GM12891 (cell line): Measurements from ENCODE around the gene KRT86.
"Not testable (repeated sequence)": the region's sequence is repeated elsewhere in the genome, so short reads cannot be mapped to it uniquely, and the experiment has no call there.

Experiments
- DNase-seq: peaks from one replicate; pipeline ENCODE4 v3.0.0; 2011; ENCODE audit warnings: low spot score; ENCODE audit not compliant: insufficient read length
- FAIRE-seq: peaks from 2 replicates; lab custom pipeline; 2011; peaks lifted over from hg19 to GRCh38; lab: Jason Lieb, UNC
- PAX5 ChIP-seq: IDR thresholded peaks from 2 replicates; pipeline ENCODE4 v1.6.1; 2011; ENCODE audit warnings: low read length, moderate library complexity, mild to moderate bottlenecking; ENCODE audit not compliant: insufficient read depth, severe bottlenecking
- POLR2A ChIP-seq: IDR thresholded peaks from 2 replicates; pipeline ENCODE4 v1.6.1; 2011; ENCODE audit warnings: low read depth, low read length, control low read depth
- POLR2AphosphoS5 ChIP-seq: IDR thresholded peaks from 2 replicates; pipeline ENCODE4 v1.6.1; 2011; ENCODE audit warnings: low read depth, low read length, control low read depth
- POU2F2 ChIP-seq: IDR thresholded peaks from 2 replicates; pipeline ENCODE4 v1.6.1; 2011; ENCODE audit warnings: low read depth, mild to moderate bottlenecking, control low read depth, low read length, moderate library complexity
- SPI1 ChIP-seq: IDR thresholded peaks from 2 replicates; pipeline ENCODE4 v1.6.1; 2011; ENCODE audit warnings: low read depth, low read length, control low read depth
- TAF1 ChIP-seq: IDR thresholded peaks from 2 replicates; pipeline ENCODE4 v1.6.1; 2011; ENCODE audit warnings: low read depth, low read length, control low read depth

Gene KRT86

DNA sequence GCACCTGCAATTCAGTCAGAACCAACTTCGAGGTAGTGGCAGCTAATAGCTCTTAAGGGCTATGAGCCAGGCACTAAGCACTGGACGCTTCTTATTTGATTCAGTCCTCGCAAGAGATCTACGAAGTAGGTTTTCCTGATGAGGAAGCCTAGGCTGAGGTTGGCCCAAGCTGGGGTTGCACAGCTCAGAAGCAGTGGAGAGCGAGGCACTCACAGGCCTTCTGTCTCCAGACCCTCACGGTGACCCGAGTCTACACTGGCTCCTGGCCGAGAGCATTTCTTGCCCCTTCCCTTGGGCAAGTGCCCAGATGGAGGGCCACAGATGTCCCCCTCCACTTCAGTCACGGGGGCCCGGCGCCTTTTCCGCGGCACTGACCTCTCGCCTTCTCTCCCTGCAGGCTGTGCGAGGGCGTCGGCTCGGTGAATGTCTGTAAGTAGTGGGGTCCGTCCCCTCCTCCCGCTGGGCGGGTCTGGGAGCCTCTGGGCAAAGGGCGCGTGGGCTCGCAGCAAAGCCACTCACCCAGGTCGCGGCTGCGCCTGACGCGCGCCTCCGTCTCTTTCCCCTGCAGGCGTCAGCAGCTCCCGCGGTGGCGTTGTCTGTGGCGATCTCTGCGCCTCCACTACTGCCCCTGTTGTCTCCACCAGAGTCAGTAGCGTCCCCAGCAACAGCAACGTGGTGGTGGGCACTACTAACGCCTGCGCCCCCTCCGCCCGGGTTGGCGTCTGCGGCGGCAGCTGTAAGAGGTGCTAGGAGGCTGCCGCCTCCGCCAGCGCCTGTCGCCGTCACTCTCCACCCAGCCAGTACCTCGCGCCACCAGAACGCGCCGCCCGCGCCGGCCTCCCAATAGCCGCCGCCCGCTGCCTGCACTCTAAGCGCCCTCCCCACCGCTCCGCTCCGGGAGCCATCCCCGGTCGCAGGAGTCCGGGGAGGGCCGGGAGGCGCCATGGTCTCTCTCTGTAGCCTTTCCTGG, 33.7 kb downstream of the KRT86 start:
- peak; percentile 67 for FAIRE-seq
- TF ChIP-seq SPI1: no peak
- no peak for TF ChIP-seq POU2F2
- TF ChIP-seq TAF1: no peak
- TF ChIP-seq POLR2AphosphoS5: no peak
- no peak for TF ChIP-seq POLR2A
- TF ChIP-seq PAX5: no peak
- DNase-seq: peak; percentile 65

DNA sequence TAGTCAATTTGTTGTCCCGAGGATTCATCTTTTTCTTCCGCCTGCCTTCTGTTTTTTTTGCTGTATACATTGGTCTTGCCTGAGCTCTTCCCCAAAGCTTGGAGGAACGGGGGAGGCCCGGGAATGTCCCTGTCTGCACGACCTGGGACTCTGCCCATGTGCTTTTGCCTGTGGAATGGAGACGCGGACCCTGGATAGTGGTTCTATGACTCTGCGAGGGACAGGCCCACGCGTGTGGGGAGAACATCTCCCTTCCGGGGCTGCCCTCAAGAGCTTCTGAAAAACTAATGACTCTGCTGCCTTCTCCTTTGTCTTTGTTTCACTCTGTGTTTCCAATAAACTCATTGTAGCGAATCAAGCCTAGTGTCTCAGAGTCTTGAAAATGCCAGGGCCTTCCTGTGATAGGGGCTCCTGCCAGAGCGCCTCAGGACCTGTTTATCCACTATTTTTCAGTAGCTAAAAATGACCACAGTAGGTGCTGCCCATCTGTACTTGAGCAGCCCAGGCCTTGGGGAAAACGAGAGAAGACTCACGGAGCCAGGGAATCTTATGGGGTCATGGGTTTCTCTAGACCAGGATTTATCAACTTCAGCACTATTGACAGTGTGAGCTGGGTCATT, 34.5 kb downstream of the KRT86 start:
- DNase-seq (no peak), FAIRE-seq (no peak)
- no peak for TF ChIP-seq POU2F2
- no peak for TF ChIP-seq SPI1
- no peak for TF ChIP-seq POLR2AphosphoS5
- no peak for TF ChIP-seq POLR2A
- TF ChIP-seq PAX5: no peak
- no peak for TF ChIP-seq TAF1

DNA sequence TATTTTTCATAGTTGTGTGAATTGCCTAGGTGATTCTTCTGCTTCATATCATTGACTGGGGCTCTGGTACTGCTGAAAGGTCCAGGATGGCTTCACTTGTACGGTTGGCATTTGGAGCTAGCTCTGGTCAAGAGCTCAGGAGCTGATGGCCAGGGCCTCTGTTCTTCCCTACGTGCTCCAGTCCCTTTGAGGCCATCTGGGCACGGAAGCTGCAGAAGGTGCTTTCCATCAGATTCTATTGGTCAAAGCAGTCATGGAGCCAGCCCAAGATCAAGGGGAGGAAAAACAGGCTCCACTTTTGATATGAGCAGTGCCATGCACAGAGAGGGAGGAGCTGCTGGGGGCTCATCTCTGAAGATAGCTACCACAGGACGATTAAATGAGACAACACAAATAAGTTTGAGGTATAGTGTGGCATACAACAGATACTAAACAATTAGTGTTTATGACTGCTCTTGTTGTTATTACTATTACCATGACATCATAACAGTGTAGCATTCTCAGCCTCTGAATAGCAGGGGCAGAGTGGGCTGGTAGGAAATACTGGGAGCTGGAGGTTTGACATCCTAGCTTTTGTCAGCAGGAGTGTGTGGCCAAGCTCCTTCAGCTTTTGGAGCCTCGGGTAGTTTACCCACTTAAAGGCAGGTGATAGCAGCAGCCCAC, 36.3 kb downstream of the KRT86 start:
- DNase-seq (no peak), FAIRE-seq (no peak)

DNA sequence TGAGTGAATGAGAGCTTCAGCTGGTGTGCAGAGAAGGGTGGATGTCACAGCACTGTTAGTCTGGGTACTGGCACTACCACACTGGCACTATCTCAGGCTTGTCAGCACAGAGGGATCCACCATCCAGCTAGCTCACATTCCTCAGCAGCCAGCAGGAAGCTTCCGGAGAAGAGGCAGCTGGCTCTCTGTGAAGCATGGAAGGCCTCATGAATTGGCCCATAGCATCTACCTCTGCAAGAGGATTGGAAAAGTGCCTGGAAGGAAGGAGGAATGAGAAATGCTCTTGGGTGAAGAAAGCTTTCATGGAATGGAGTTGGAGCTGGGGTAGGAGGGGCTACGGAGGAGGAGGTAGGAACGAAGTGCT, 36.8 kb downstream of the KRT86 start:
- TF ChIP-seq PAX5: no peak
- no peak for TF ChIP-seq POLR2A
- TF ChIP-seq POU2F2: no peak
- TF ChIP-seq POLR2AphosphoS5: no peak
- no peak for TF ChIP-seq SPI1
- TF ChIP-seq TAF1: no peak
- no peak for FAIRE-seq
- DNase-seq: no peak

More for the DNA sequence above, 36.3 kb downstream of the KRT86 start:
- no peak for TF ChIP-seq POLR2AphosphoS5
- no peak for TF ChIP-seq PAX5
- no peak for TF ChIP-seq TAF1
- no peak for TF ChIP-seq POU2F2
- TF ChIP-seq SPI1: no peak
- TF ChIP-seq POLR2A: no peak

DNA sequence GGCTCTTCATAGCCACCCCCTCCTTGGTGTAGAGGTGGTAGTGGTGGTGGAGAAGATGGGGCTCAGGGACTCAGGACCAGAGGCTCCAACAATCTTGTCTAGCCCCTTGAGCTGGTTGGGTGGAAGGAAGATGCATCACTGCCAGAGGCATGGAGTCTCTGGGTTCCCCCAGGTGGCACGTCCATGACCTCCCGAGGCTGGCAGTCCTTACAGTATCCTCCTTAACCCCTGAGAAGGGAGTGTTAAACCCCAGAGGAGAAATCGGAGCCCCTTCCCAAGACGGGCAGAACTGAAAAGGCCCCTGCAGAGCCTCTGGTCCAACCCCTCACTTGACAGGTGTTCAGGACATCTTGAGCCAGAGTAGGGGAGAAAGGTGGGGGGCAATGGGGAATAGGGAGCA, 37.6 kb downstream of the KRT86 start:
- DNase-seq (no peak), FAIRE-seq (no peak)
- TF ChIP-seq POU2F2 (no peak), SPI1 (no peak), POLR2A (no peak), TAF1 (no peak), PAX5 (no peak)

DNA sequence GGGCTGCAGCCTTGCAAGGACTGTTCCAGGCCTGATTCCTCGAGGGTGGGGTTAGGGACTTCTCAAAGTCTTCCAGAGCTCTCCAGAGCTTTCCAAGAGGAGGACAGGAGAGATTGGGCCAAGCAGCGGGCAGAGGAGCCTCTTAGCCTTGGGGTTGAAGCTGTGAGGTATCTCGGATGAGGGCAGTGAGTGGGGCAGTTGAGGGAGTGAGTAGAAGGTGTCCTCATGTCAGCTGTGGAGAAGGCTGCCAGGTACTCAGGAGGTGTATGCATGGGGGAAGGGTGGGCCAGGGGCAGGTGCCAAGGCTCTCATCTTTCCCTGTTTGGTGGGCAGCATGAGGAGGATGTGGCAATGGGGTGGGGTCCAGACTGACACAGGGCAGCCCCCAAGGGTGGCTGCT, 39.0 kb downstream of the KRT86 start:
- no peak for DNase-seq
- TF ChIP-seq PAX5: no peak
- TF ChIP-seq POLR2A: no peak
- TF ChIP-seq POU2F2: no peak
- TF ChIP-seq TAF1: no peak
- no peak for TF ChIP-seq POLR2AphosphoS5
- TF ChIP-seq SPI1: no peak
- no peak for FAIRE-seq

DNA sequence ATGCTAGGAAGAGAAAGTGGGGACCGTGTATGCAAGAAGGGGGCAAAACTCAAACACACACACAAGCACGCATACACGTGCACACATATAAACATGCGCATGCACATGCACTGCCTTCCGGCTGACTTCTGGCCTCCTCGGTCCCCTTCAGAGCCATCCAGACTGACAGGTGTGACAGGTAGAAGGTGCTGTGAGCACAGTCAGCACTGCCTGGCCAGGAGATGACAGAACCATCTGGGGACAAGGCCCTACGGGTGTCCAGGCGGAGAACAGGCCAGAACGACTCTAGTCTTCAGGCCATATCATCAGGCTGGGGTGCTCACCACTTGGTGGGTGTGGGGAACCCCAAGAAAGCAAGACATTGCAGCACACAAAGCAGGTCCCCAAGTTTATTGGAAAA, 39.5 kb downstream of the KRT86 start:
- FAIRE-seq (no peak), DNase-seq (no peak)
- TF ChIP-seq TAF1 (no peak), PAX5 (no peak), POU2F2 (no peak), POLR2A (no peak), POLR2AphosphoS5 (no peak), SPI1 (no peak)

DNA sequence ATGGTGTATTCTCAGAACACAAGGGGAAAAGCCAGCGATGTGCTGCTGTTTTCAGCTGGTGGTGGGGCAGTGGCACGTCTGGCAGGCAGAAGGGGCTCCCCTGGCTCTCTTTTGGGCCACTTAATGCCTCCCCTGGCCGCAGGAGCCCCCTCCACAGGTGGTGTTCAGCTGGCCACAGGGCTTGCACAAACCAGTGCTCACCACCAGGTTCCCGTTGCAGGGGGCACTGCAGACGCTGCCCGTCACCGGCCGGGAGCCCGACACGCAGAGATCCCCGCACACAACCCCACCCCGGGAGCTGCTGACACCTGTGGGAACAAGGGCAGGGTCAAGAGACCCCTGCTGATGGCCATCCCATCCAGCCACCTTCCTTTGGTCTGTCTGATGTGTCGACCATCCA, 40.1 kb downstream of the KRT86 start:
- DNase-seq (no peak), FAIRE-seq (no peak)
- TF ChIP-seq POU2F2: no peak
- no peak for TF ChIP-seq POLR2A
- TF ChIP-seq SPI1: no peak
- no peak for TF ChIP-seq POLR2AphosphoS5
- no peak for TF ChIP-seq TAF1
- TF ChIP-seq PAX5: no peak

DNA sequence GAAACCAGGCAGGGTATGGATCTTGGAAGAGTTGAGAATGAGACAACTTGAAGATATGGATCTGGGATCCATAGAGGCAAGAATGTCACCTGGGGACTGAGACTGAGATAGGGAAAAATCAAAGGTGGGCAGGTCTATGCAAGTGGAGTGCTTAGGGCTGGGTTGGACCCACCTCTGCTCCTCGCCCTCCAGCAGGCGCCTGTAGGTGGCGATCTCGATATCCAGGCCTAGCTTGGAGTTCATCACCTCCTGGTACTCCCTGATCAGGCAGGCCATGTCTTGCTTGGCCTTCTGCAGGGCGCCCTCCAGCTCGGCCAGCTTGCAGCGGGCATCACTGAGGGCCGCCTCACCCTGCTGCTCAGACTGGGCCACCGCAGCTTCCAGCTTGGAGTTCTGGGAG, 41.3 kb downstream of the KRT86 start:
- not testable (repeated sequence) for FAIRE-seq, DNase-seq

DNA sequence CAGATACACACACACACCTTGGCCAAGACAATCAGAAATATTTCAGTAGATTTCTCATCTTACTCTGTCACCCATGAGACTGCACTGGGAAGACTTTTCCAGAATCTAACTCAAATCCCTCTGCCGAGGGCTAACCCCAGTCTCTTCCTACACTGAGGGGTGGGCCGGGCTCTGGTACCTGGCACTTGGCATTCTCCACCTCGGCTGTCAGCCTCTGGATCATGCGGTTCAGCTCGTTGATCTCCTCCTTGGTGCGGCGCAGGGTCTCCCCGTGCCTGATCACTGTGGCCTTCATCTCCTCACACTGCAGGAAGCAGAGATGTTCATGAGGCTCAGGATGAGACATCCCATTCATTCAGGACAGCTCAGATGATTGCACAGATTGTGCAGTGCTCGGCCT, 41.8 kb downstream of the KRT86 start:
- DNase-seq: no peak
- TF ChIP-seq POLR2A (no peak), PAX5 (no peak), POLR2AphosphoS5 (no peak), POU2F2 (no peak), SPI1 (no peak), TAF1 (no peak)
- FAIRE-seq: no peak
